GM21786 (cell line): Measurements from ENCODE around the gene CDK6.

Source experiments
- ATAC-seq: cut with Tn5 transposase; IDR thresholded peaks from one replicate; pipeline ENCODE4 v1.9.1; 2021; ENCODE audit not compliant: unreplicated experiment

Gene CDK6

GRCh38 chr7:92685136-92686042 is 151.0 kb downstream of the CDK6 start:
- ATAC-seq, result no peak

GRCh38 chr7:92684274-92684673 is 152.1 kb downstream of the CDK6 start:
- no peak for ATAC-seq

- no peak for ATAC-seq
Measured at GRCh38 chr7:92682903-92683539, 153.4 kb downstream of the CDK6 start.

- ATAC-seq, result no peak
Measured at GRCh38 chr7:92682330-92682729, 154.0 kb downstream of the CDK6 start.

GRCh38 chr7:92681633-92682032 is 154.7 kb downstream of the CDK6 start:
- ATAC-seq, result no peak

- ATAC-seq, result no peak
Measured at GRCh38 chr7:92680442-92680841, 155.9 kb downstream of the CDK6 start.

- ATAC-seq, result no peak
Measured at GRCh38 chr7:92678291-92678920, 158.0 kb downstream of the CDK6 start.

- ATAC-seq, result peak; percentile 73
Measured at GRCh38 chr7:92674379-92674778, 162.0 kb downstream of the CDK6 start.

GRCh38 chr7:92671505-92672169 is 164.7 kb downstream of the CDK6 start:
- no peak for ATAC-seq

GRCh38 chr7:92670204-92670851 is 166.0 kb downstream of the CDK6 start:
- ATAC-seq, result no peak

- ATAC-seq, result no peak
Measured at GRCh38 chr7:92669616-92670165, 166.7 kb downstream of the CDK6 start.

- ATAC-seq, result no peak
Measured at GRCh38 chr7:92668564-92668963, 167.8 kb downstream of the CDK6 start.

GRCh38 chr7:92667816-92668535 is 168.4 kb downstream of the CDK6 start:
- ATAC-seq, result no peak

GRCh38 chr7:92665926-92666325 is 170.4 kb downstream of the CDK6 start:
- ATAC-seq, result no peak

- no peak for ATAC-seq
Measured at GRCh38 chr7:92661651-92662050, 174.7 kb downstream of the CDK6 start.

GRCh38 chr7:92658671-92659070 is 177.7 kb downstream of the CDK6 start:
- no peak for ATAC-seq

- ATAC-seq, result no peak
Measured at GRCh38 chr7:92657391-92657790, 179.0 kb downstream of the CDK6 start.

GRCh38 chr7:92656121-92656520 is 180.3 kb downstream of the CDK6 start:
- ATAC-seq, result no peak

- no peak for ATAC-seq
Measured at GRCh38 chr7:92655346-92655884, 181.0 kb downstream of the CDK6 start.

GRCh38 chr7:92653136-92653535 is 183.2 kb downstream of the CDK6 start:
- no peak for ATAC-seq
